ENCODE data around the gene MAPK10. TPM values are rescaled to one million over a fixed set of nuclear protein-coding genes. Genes with fewer than 3 reads are reported as not detected.

MAPK10 gene
- total RNA-seq, 1 donor from 2014 or later: 19.2 TPM

DNA sequence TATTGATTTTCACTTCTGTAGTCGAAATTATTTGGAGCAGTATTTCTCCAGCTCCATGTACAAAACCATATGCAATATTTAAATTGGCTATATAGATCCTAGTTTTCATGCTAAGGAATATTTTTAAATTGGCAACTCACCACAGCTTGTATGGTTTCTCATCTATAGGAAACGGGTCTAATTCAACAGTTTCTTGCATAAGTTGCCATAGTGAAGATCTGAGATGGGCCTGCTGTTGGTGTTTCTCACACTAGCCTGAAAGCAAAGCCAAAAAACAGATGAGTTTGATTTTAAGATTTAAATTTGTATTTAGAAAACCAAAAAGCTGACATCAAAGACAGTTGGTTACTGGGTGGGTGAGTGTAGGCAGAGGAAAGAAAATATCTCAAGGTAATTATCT is 5.5 kb downstream of the MAPK10 start:
- no peak for DNase-seq (ENCODE audit: extremely low spot score, unreplicated experiment)
- TF ChIP-seq, protein P1, sequence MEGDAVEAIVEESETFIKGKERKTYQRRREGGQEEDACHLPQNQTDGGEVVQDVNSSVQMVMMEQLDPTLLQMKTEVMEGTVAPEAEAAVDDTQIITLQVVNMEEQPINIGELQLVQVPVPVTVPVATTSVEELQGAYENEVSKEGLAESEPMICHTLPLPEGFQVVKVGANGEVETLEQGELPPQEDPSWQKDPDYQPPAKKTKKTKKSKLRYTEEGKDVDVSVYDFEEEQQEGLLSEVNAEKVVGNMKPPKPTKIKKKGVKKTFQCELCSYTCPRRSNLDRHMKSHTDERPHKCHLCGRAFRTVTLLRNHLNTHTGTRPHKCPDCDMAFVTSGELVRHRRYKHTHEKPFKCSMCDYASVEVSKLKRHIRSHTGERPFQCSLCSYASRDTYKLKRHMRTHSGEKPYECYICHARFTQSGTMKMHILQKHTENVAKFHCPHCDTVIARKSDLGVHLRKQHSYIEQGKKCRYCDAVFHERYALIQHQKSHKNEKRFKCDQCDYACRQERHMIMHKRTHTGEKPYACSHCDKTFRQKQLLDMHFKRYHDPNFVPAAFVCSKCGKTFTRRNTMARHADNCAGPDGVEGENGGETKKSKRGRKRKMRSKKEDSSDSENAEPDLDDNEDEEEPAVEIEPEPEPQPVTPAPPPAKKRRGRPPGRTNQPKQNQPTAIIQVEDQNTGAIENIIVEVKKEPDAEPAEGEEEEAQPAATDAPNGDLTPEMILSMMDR (IDR thresholded peaks at IDR 0.05): no peak
- H3K4me3 Mint-ChIP-seq (ENCODE audit: unreplicated experiment): no peak overlapping the region
- peaks cover 10% of the 10 kb centered on the region for H3K36me3 Mint-ChIP-seq (ENCODE audit: unreplicated experiment)
- no peak overlapping the region for H3K27ac Mint-ChIP-seq (ENCODE audit: unreplicated experiment)
- no peaks in the 10 kb centered on the region for H3K9me3 Mint-ChIP-seq (ENCODE audit: unreplicated experiment)
- H3K4me1 Mint-ChIP-seq (ENCODE audit: unreplicated experiment): peaks cover 22% of the 10 kb centered on the region
- H3K27me3 Mint-ChIP-seq (ENCODE audit: unreplicated experiment): no peaks in the 10 kb centered on the region

DNA sequence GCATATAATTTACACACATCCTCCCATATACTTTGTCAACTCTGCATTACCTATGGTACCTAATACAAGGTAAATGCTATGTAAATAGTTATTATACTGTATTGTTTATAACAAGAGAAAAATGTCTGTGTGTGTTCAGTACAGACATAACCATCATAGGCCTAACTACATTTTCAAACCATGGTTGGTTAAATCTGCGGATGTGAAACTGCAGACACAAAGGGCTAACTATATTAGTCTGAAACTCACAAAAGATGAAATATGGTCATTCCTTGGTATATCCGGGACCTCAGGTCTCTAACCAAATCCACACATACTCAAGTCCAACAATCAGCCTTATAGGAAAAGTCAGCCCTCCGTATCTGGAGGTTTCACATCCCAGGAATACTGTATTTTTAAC is 13.5 kb downstream of the MAPK10 start:
- H3K4me1 Mint-ChIP-seq (ENCODE audit: unreplicated experiment): no peaks in the 10 kb centered on the region
- no peak overlapping the region for H3K4me3 Mint-ChIP-seq (ENCODE audit: unreplicated experiment)
- H3K36me3 Mint-ChIP-seq (ENCODE audit: unreplicated experiment): peaks cover 2% of the 10 kb centered on the region
- no peak overlapping the region for H3K27ac Mint-ChIP-seq (ENCODE audit: unreplicated experiment)
- TF ChIP-seq, protein P1 (IDR thresholded peaks at IDR 0.05): no peak
- DNase-seq (ENCODE audit: extremely low spot score, unreplicated experiment): no peak
- H3K9me3 Mint-ChIP-seq (ENCODE audit: unreplicated experiment): no peaks in the 10 kb centered on the region
- no peaks in the 10 kb centered on the region for H3K27me3 Mint-ChIP-seq (ENCODE audit: unreplicated experiment)

DNA sequence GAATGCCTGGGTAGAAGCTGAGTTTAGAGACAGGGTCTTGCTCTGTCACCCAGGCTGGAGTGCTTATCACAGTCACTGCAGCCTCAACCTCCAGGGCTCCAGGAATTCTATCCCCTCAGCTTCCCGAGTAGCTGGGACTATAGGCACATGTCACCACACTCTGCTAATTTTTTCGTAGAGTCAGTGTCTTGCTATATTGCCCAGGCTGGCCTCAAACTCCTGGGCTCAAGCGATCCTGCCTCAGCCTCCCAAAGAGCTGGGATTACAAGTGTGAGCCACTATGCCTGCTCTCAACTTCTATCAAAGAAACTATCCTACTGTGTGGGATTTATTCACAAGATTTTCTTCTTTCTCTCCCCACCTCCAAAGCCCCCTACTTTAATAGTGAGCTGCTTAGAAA is 15.7 kb downstream of the MAPK10 start:
- Mint-ChIP-seq H3K36me3 (ENCODE audit: unreplicated experiment) (no peaks in the 10 kb centered on the region), H3K4me3 (ENCODE audit: unreplicated experiment) (no peak overlapping the region), H3K27me3 (ENCODE audit: unreplicated experiment) (no peaks in the 10 kb centered on the region), H3K4me1 (ENCODE audit: unreplicated experiment) (peaks cover 4% of the 10 kb centered on the region), H3K27ac (ENCODE audit: unreplicated experiment) (no peak overlapping the region), H3K9me3 (ENCODE audit: unreplicated experiment) (no peaks in the 10 kb centered on the region)
- no peak for DNase-seq (ENCODE audit: extremely low spot score, unreplicated experiment)
- TF ChIP-seq, protein P1 (IDR thresholded peaks at IDR 0.05): no peak

DNA sequence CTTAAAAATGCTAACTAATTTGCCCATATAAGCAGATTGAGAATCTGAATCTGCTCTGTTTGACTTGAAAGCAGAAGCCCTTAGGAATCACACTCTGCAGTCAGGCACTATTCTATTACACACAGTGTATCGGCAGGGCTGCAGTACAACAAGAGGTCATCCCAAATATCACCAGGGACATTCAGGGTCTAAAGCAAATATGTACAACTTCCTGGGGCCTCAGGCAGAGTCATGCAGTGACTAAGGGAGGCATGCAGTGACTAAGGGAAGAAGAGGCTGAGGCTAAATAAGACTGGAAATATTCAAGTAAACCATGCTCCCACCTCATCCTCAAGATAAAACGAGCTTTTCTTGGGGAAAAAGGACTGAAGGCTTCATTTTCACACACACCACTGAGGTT is 20.9 kb downstream of the MAPK10 start:
- Mint-ChIP-seq H3K4me1 (ENCODE audit: unreplicated experiment) (peaks cover 23% of the 10 kb centered on the region), H3K36me3 (ENCODE audit: unreplicated experiment) (no peaks in the 10 kb centered on the region), H3K27ac (ENCODE audit: unreplicated experiment) (peak overlapping the region; percentile 76), H3K4me3 (ENCODE audit: unreplicated experiment) (no peak overlapping the region), H3K9me3 (ENCODE audit: unreplicated experiment) (no peaks in the 10 kb centered on the region), H3K27me3 (ENCODE audit: unreplicated experiment) (no peaks in the 10 kb centered on the region)
- TF ChIP-seq, protein P1 (IDR thresholded peaks at IDR 0.05): no peak
- DNase-seq (ENCODE audit: extremely low spot score, unreplicated experiment): no peak

DNA sequence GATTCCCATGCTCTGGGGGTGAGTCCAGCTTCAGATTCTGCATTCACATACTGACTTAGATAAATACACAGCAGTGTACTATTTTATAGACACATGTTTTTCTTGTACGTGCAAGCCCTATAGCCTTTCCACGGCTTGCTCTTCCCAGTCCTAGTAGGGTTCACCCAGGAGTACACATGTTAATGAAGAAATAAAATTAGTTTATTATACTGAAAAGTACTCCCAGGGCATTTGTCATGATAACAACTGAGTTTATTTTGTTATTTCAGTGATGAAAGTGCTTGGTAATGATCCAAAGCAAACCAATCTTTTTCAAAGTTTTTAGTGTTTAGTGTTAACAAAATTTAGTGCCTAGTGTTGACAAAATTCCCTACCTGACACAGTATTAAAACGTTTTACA is 21.3 kb downstream of the MAPK10 start:
- H3K36me3 Mint-ChIP-seq (ENCODE audit: unreplicated experiment): no peaks in the 10 kb centered on the region
- no peak overlapping the region for H3K4me3 Mint-ChIP-seq (ENCODE audit: unreplicated experiment)
- peaks cover 23% of the 10 kb centered on the region for H3K4me1 Mint-ChIP-seq (ENCODE audit: unreplicated experiment)
- peak overlapping the region; percentile 76 for H3K27ac Mint-ChIP-seq (ENCODE audit: unreplicated experiment)
- DNase-seq (ENCODE audit: extremely low spot score, unreplicated experiment): no peak
- TF ChIP-seq, protein P1 (IDR thresholded peaks at IDR 0.05): no peak
- no peaks in the 10 kb centered on the region for H3K27me3 Mint-ChIP-seq (ENCODE audit: unreplicated experiment)
- H3K9me3 Mint-ChIP-seq (ENCODE audit: unreplicated experiment): no peaks in the 10 kb centered on the region

Measured in osteocyte (in vitro differentiated cells).